WTC11 (cell line): ENCODE results near the gene DESI1.

Source experiments
- AFF4 ChIP-seq: sonication (generic); formaldehyde crosslinking; IDR thresholded peaks from 2 replicates; pipeline ENCODE4 v1.8.1; 2023; ENCODE audit warnings: mild to moderate bottlenecking, missing genetic modification reagents, borderline replicate concordance
- ATF3 ChIP-seq: sonication (generic); formaldehyde crosslinking; conservative IDR thresholded peaks from 2 replicates; pipeline ENCODE4 v1.8.1; 2022; ENCODE audit warnings: mild to moderate bottlenecking, missing genetic modification reagents
- CREB1 ChIP-seq: sonication (generic); formaldehyde crosslinking; IDR thresholded peaks from 2 replicates; pipeline ENCODE4 v1.8.0; 2023; ENCODE audit warnings: mild to moderate bottlenecking, missing genetic modification reagents
- CTCF ChIP-seq: fragments of 200-600 bp; IDR thresholded peaks from 2 replicates; pipeline ENCODE4 v1.8.0; 2022; ENCODE audit warnings: antibody characterized with exemption
- MAX ChIP-seq: sonication (generic); formaldehyde crosslinking; IDR thresholded peaks from 2 replicates; pipeline ENCODE4 v1.8.0; 2022; ENCODE audit warnings: mild to moderate bottlenecking, missing genetic modification reagents
- SOX15 ChIP-seq: fragments of 250-450 bp; sonication (Bioruptor Pico); IDR thresholded peaks from 2 replicates; pipeline ENCODE4 v1.9.0; 2021; ENCODE audit warnings: mild to moderate bottlenecking
- STAT6 ChIP-seq: sonication (generic); formaldehyde crosslinking; conservative IDR thresholded peaks from 2 replicates; pipeline ENCODE4 v1.8.1; 2023; ENCODE audit warnings: mild to moderate bottlenecking, low read depth, missing genetic modification reagents, moderate library complexity
- TEAD4 ChIP-seq: sonication (generic); formaldehyde crosslinking; IDR thresholded peaks from 2 replicates; pipeline ENCODE4 v1.8.0; 2022; ENCODE audit warnings: mild to moderate bottlenecking, missing genetic modification reagents
- ZNF121 ChIP-seq: sonication (generic); formaldehyde crosslinking; IDR thresholded peaks from 2 replicates; pipeline ENCODE4 v1.8.0; 2023; ENCODE audit warnings: missing genetic modification reagents

- TF ChIP-seq ZNF121, result no peak
- no peak for TF ChIP-seq CTCF
- TF ChIP-seq MAX, result no peak
- TF ChIP-seq ATF3 (CRISPR knock-in tag), result no peak
- no peak for TF ChIP-seq TEAD4 (CRISPR knock-in tag)
- TF ChIP-seq CREB1 (CRISPR knock-in tag), result no peak
- no peak for TF ChIP-seq STAT6 (CRISPR knock-in tag)
- no peak for TF ChIP-seq SOX15
- no peak for TF ChIP-seq AFF4 (CRISPR knock-in tag)
These were observed 17.9 kb upstream of the DESI1 start for GRCh38 chr22:41638748-41639147.
